NCI-H446 (cell line): ENCODE data around the gene MUC5AC.

Experiments used
- DNase-seq, 2 experiments: peaks; one replicate each; lab custom pipeline; 2025; lab: John Stamatoyannopoulos, UW

The MUC5AC gene

DNA sequence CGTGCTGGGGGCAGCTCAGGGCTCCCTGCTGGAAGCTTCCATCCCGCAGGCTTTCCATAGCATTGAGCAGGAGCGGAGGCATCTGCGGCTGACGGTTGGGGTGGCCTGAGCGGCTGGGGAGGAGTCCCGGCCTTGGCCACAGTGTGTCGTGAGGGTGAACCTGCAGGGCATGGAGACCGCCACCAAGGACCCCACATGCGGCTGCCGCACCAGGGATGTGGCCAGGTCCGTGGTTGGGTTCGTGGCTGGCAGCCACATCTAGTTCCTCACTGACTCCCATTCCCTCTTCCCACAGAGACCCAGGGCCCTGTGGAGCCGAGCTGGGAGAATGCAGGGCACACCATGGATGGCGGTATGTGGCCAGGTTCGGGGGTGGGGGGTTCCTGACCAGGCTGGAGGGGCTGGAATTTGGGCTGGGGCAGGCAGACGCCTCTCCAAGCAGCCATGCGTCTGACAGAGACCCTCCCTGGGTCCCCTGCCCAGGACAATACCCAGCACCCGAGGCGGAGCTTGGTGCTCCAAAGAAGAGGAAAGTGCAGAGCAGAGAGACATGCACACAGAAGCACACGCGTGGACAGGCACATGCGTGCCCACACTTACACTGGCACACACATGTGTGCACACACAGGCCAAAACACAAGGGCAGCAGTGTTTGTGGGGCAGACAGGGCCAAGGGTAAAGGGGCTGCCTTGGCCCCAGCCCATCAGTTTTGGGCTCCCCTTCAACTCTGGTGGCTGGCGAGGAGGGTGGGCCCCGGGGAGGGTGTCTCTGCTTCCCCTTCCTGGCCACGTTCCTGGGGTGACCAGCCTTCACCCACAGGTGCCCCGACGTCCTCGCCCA is 67.9 kb downstream of the MUC5AC start:
- DNase-seq, result no peak

DNA sequence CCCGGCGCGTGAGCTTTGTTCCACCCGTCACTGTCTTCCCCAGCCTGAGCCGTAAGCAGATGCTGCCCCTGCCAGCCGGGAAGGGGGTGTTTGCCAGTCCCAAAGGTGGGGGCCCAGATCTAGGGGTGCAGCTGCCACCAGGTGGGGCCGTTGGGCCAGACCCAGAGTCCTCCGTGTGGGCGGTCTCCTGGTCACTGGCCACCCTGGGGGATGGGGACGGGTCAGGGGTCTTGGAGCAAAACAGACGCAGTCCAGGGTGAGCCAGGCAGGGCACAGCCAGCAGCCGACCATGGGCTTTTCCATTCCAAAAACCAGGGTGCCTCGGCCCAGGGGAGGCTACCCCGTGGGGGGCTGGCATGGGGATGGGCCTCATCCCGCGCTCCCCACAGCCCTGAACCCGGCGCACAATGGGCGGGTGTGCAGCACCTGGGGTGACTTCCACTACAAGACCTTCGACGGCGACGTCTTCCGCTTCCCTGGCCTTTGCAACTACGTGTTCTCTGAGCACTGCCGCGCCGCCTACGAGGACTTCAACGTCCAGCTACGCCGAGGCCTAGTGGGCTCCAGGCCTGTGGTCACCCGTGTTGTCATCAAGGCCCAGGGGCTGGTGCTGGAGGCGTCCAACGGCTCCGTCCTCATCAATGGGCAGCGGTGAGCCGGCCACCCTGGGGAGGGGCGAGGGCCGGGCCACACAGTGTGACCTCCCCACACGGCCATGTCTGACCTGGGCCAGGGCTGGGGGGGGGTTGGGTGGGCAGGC is 68.7 kb downstream of the MUC5AC start:
- no peak for DNase-seq

DNA sequence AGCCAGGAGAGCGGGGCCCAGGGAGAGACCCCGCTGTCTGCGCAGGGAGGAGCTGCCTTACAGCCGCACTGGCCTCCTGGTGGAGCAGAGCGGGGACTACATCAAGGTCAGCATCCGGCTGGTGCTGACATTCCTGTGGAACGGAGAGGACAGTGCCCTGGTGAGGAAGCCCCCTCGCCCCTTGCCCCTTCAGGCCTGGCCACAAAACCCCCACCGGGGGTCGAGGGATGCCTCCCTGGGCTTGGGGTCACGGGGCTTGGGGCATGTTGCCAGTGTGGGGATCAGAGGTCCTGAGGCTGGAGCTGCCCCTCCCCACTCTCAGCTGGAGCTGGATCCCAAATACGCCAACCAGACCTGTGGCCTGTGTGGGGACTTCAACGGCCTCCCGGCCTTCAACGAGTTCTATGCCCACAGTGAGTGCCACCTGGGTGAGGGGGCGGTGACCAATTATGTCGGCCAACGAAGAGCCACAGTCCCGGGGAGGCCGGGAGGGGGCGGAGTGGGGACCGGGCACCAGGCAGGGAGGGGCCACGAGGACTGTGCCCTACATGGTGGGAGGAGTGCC is 69.3 kb downstream of the MUC5AC start:
- no peak for DNase-seq

DNA sequence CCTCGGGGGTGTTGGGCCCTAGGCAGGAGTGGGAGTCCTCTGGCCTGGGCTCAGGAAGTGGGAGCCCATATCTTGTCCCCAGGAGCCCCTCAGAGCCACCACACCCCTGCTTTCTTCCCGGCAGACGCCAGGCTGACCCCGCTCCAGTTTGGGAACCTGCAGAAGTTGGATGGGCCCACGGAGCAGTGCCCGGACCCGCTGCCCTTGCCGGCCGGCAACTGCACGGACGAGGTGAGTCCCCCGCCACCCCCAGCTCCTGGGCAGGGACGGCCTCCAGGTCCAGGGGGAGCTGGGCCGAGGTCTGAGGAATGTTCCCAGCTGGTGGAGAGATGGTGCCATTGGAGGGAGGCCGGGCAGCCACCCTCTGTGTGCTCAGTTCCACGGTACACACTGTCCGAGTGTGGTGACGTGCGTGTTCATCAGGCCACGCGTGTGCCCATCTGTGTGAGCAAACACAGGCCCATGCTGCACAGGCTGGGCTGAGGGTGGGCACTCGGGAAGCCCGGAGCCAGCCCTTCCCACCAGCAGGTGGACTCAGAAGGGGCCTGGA is 69.9 kb downstream of the MUC5AC start:
- DNase-seq, result no peak

DNA sequence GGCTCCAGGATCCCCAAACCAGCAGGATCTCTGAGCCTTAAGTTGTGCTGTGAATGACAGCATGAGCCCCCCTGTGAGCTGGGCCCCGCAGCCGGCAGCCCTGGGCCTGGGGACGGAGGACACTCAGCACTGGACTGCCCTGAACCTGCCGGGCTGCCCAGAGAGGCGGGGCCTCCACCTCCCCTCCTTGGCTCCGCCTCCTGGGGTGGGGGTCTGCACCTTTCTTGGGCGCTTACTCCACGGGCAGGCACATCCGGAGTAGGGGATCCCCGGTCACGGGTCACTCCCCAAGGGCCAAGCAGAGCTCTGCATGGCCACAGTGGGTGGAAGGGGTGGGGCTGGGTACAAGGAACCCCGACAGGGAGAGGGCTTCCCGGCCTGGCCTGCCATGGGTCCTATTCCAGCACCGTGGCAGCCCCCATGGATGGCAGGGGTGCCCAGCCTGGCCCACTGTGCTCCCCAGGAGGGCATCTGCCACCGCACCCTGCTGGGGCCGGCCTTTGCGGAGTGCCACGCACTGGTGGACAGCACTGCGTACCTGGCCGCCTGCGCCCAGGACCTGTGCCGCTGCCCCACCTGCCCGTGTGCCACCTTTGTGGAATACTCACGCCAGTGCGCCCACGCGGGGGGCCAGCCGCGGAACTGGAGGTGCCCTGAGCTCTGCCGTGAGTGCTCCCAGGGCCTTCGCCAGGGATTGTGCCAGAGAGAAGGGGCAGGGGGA is 70.5 kb downstream of the MUC5AC start:
- no peak for DNase-seq

DNA sequence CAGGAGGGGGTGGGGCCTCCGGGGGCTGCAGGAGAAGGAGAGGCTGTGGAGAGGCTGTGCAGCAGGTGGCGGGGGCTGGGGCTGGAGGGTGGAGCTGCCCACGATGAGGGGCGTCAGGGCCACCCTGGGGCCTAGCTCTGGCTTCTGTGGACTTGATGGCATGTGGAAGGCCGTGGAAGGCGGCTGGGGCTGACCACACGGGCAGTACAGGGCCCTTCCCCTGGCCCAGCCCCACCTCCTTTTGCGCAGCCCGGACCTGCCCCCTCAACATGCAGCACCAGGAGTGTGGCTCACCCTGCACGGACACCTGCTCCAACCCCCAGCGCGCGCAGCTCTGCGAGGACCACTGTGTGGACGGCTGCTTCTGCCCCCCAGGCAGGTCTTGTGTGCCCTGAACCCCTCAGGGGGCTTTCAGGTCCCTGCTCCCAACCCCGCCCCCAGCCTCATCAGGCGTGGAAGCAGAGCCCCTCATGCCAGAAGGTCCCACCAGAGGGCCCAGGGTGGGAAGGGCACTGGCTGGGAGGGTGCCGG is 71.2 kb downstream of the MUC5AC start:
- DNase-seq, result no peak

DNA sequence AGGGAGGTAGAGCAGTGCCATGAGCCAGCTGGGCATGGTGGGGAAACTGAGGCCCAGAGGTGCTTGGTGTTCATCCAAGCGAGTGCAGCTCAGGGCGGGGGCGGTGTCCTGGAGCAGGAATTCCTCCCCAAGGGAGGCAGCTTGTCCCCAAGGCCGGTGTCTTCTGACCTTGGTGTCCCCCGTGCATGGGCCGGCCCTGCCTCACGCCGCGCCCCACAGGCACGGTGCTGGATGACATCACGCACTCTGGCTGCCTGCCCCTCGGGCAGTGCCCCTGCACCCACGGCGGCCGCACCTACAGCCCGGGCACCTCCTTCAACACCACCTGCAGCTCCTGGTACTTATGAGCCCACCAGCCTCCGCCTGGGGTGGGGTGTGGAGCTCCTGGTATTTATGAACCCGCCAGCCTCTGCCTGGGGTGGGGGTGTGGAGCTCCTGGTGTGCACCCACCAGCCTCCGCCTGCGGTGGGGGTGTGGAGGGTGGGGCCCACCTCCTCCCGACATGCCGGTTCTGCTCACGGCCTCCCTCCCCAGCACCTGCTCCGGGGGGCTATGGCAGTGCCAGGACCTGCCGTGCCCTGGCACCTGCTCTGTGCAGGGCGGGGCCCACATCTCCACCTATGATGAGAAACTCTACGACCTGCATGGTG is 71.8 kb downstream of the MUC5AC start:
- no peak for DNase-seq

DNA sequence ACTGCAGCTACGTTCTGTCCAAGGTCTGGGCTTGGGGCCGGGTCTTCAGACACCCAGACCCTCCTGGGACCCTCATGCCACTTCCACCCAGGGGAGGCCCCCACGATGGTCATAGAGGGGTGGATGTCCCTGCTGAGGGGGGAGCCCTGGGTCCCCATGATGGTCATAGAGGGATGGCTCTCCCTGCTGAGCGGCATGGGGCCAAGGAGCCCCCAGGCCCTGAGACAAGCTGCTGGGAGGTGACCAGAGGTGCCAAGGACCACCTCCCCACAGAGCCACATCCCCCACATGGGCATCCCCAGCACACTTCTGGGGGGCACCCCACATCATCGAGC is 72.3 kb downstream of the MUC5AC start:
- no peak for DNase-seq

DNA sequence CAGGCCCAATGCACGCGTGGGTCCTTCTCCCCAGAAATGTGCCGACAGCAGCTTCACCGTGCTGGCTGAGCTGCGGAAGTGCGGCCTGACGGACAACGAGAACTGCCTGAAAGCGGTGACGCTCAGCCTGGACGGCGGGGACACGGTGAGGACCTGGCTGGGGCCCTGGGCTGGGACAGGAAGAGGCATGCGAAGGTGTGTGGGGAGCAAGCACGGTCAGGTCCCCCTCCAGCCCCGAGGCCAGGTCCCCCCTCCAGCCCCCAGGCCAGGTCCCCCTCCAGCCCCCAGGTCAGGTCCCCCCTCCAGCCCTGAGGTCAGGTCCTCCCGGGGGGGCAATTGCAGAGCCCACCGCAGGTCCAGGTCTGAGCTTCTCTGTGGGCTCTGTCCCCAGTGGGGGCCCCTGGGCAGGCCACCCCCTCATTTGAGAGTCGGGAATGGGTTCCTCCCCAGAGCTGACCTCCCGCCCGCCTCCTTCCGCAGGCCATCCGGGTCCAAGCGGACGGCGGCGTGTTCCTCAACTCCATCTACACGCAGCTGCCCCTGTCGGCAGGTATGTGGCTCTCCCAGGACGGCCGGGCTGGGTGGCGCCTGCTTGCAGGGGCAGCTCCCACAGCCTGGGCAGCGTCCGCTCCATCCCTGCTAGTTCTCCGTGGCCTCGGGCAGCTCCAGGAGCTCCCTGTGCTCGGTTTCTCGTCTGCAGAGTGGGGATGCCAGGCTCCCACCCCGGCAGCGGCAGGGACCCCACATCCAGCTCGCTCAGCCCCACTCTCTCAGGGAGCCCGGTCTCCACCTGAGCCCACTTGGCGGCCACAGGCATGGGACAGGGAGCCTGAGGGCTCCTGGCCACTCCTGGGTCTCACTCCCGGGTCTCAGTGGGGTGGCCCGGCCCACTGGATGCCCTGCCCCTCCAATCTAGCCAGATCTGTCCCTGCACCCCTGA is 73.0 kb downstream of the MUC5AC start:
- no peak for DNase-seq

DNA sequence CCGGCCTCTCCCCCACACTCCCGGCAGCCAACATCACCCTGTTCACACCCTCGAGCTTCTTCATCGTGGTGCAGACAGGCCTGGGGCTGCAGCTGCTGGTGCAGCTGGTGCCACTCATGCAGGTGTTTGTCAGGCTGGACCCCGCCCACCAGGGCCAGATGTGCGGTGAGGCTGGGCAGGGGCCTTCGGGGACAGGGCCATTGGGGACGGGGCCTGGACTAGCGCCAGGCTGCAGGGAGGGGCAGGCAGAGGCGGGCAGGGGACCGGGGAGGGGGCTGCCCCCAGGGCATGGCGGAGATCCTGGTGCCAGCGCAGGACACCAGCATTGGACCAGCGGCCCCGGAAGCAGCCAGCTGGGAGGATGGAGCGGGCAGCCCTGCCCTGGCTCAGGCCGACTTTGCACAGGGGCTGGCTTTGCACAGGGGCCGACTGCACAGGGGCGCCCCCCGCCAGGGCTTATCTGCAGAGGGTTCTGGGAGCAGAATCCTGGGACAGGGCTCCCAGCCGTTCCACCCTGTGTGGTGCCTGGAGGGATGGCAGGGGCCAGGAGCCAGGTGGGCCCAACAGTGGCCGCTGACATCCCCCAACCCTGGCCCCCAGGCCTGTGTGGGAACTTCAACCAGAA is 73.8 kb downstream of the MUC5AC start:
- DNase-seq, result no peak

DNA sequence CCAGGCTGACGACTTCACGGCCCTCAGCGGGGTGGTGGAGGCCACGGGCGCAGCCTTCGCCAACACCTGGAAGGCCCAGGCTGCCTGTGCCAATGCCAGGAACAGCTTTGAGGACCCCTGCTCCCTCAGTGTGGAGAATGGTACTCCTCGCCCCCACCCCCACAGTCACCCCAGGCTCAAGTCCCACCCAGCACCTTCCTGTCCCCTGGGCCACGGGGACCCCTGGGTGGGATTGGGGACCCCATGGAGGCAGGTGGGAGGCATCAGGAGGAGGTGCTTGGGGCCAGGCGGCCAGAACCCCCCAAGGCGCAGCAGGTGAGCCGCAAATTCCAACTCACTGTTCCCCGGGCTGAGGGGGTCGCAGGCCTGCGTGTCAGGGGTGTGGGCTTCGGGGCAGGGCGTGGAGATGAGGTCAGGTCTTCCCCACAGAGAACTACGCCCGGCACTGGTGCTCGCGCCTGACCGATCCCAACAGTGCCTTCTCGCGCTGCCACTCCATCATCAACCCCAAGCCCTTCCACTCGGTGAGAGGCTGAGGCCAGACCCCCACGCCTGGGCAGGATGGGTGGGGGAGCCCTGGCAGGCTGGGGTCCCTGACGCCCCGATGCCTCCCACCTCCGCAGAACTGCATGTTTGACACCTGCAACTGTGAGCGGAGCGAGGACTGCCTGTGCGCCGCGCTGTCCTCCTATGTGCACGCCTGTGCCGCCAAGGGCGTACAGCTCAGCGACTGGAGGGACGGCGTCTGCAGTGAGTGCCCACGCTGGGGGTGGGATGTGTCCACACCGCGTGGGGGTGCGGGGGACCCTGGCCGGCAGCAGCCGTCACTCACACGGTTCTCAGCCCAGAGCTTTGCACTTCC is 74.5 kb downstream of the MUC5AC start:
- no peak for DNase-seq

DNA sequence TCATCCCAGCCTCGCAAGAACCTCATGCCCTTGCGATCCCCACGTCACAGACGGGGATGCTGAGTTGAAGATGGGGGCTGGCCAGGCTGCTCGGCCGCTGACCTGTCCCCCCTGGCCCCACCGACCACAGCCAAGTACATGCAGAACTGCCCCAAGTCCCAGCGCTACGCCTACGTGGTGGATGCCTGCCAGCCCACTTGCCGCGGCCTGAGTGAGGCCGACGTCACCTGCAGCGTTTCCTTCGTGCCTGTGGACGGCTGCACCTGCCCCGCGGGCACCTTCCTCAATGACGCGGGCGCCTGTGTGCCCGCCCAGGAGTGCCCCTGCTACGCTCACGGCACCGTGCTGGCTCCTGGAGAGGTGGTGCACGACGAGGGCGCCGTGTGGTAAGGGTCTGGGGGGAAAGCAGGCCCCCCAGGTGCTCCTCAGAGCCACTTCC is 75.1 kb downstream of the MUC5AC start:
- DNase-seq, result no peak

DNA sequence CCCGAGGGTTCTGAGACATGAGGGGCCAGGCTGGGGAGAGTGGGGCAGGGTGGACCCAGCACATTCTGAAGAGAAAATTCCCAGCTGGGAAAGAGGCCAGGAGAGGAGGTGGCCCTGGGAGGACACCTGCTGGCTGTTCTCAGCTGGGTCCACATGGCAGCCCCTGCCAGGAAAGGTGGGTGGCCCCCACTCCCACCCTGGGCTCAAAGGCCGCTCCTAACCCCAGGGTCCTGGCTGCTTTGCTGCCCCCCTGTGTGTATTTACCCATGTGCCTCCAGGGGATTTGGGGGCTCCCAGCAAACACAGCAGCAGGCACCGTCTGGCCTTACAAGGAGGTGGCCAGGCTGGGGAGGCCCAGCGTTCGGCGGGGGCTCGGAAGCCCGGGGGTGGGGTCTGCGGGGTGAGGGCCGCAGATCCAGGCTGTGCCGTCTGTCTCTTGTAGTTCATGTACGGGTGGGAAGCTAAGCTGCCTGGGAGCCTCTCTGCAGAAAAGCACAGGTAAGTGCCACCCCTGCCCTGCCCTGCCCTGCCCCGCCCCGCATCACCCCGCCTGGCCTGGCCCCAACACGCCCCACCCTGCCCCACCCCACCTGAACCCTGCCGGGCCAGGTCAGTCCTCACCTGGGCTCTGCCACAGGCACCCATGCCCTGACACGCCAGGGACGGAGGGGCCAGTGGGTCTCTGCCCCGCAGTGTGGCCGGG is 75.7 kb downstream of the MUC5AC start:
- DNase-seq, result no peak

DNA sequence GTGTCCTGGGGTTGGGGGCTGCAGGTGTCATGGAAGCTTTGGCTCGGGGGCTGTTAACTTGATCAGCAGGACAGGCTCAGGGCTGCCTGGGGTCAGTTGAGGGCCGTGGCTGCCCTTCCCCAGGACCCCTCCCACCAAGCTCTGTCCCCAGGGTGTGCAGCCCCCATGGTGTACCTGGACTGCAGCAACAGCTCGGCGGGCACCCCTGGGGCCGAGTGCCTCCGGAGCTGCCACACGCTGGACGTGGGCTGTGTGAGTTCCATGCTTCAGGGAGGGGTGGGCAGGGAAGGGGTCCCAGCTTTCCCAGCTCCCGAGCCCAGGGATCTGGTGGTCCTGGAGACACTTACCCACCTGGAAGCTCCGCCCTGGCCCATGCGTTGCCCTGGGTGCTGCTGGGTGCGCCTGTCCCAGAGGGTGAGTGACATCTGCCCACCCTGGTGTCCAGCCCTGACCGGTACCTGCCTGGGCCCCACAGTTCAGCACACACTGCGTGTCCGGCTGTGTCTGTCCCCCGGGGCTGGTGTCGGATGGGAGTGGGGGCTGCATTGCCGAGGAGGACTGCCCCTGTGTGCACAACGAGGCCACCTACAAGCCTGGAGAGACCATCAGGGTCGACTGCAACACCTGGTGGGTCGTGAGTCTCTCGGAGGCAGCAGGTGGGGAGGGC is 76.4 kb downstream of the MUC5AC start:
- DNase-seq, result no peak

DNA sequence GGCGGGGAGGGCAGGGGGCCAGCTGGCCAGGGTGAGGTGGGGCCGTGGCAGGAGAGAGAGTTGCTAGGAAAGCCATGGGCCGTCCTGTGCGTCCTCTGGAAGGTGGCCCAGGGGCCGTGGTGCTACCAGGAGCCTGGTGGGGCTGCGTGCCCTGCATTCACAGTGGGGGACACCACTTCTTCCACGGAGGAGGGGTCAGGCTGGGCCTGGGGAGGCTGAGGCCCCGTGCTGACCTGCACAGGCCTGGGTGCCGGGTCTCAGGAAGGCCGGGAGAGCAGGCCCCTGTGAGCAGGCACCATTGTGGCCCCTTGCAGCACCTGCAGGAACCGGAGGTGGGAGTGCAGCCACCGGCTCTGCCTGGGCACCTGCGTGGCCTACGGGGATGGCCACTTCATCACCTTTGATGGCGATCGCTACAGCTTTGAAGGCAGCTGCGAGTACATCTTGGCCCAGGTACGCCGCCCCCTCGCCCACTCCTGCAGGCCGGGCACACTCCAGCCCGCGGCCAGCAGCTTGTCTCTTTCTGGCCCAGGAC is 77.1 kb downstream of the MUC5AC start:
- no peak for DNase-seq

DNA sequence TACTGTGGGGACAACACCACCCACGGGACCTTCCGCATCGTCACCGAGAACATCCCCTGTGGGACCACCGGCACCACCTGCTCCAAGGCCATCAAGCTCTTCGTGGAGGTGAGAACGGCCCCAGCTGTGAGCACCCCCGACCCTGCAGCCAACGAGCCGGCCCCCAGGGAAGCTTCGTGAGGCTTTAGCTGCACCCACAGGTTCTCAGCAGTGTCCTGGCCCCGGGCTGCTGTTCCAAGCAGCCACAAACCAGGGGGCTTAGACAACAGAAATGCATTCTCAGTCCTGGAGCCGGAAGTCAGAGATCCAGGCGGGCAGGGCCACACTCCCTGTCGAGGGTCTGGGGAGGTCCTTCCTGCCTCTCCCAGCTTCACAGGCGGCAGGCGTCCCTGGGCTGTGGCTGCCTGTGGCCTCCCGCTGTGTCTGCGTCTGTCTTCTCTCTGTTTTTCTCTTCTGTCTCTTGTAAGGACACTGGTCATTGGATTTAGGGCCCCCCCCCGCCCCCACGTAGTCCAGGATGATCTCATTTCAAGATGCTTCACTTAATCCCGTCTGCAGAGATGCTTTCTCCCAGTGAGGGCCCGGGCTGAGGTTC is 77.7 kb downstream of the MUC5AC start:
- no peak for DNase-seq

DNA sequence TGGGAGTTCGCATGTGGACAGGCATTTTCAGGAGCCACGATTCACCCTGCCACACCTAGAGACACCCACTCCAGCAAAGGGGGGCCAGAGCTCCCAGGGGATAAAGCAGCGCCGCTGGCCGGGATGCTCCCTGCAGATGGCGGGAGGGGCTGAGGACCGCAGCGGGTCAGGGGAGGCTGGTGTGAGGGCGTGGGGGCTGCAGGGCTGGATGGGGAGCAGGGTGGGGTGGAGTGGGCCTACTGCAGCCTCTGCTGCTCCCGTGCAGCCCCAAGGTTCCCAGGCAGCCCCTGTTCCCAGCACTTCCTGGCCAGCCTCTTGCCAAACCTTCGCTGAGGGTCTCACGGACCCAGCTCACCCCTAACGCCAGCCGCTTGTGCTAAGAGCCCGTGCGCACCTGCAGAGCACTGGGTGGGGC is 78.2 kb downstream of the MUC5AC start:
- DNase-seq, result no peak
